ENCODE measurements around the gene PASK.
A peak's percentile ranks its signal among the peaks of the same experiment; 100 is the strongest.
"Not testable (repeated sequence)": the region's sequence is repeated elsewhere in the genome, so short reads cannot be mapped to it uniquely, and the experiment has no call there.

Gene PASK

DNA sequence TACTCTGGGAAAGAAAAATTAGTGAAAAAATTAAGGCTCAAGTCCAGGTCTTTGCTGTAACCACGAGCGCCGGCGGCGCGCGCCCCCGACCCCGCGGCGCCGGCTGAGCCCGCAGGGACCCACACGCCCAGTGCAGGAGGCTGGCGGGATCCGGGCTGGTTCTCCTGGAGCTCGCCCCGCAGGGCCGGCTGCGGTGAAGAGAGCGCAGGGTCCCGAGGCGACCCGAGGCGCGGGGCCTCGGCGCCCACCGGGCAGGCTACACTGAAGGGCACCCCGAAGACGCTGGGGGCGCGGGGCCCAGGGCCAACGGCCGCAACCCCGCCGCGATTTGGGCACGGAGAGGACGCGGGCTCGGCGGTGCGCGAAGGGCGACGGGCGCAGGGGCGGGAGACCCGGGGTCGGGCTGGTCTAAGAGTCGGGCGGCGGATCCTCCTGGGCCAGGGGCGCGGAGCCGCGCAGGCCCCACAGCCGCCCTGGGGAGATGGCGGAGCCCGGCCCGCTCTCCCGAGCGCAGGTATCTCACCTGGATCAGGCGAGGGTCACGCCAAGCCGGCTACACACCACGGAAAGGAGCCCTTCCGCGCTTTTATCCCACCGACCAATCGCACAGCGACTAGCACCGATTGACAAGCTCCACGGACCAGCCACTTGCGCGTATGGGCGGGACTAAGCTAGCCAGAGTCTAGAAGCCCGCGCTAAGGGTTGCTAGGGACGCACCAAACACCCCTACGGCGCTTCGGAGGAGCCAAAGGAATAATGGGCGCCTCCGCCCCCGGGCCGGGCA lies at the start of gene PASK:
Gene PASK, minus strand, starts transcription at position 582 of the 784 bp plus-strand sequence. CDS start 6,440 bp downstream, outside the sequence.
- peak; percentile 92 for DNase-seq

DNA sequence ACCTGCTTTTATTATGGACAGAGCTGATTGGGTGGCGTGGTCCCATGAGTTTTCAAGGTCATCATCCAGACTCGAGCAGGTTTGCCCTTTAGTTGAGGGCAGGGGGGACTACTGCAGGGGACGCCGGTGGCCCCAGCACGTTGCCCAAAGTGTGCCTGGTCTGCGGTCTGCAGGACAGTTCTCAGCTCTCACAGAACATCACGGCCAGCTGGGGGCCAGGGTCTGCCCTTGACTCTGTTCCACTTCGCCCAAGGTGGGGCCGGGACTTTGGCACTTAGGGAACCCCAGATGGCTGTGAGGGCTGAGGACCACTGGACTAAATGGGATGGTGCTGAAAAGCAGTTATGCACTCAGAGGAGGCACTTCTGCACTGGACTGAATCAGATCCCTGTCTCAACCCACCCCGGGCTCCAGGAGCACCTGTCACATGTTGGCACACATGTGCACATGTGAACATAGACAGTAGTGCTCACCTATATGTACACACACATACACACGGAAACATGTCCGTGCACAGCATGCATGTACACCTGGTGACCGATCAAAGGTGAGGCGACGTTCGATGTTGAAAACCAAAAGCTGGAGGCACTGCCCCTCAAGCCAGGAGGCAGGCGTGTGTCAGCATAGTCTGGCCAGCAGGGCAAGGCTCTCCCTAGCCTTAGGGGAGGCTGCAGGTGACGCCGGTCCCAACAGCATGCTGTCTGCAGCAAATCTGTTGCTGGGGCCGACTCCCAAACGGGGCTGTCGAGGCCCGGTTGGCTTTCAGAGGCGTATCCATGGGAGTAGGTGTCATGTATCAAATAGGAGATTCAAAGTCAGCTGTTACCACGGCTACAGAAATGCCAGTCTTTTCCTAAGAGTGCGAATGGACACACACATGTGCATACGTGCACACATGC lies 49.4 kb upstream of the PASK start:
- no peak for DNase-seq

DNA sequence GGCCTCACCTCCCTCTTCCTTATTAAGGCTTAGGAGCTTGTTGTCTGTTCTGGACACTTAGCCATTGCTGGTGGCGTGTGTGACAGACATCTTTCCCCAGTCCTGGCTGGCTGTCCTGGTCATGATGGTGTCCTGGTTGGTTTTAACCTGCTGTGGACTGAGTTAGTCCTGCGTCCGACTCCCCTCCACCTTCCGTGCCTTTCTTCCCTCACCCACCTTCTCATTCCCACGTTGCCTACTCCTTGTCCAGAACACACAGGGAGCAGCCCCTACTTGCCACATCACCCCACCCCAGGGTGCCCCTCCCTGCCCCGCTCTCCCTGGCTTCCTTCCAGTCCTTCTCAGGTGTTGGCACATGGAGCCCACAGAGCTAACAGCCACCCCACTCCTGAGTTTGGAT lies 48.7 kb upstream of the PASK start:
- DNase-seq: no peak

DNA sequence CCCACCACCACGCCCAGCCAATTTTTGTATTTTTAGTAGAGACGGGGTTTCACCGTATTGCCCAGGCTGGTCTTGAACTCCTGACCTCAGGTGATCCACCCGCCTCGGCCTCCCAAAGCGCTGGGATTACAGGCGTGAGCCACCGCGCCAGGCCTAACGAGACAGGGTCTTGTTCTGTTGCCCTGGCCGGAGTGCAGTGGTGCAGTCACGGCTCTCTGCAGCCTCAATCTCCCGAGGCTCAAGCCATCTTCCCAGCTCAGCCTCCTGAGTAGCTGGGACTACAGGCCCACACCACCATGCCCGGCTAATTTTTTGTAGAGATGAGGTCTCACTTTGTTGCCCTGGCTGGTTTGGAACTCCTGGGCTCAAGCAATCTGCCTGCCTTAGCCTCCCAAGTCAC lies 48.0 kb upstream of the PASK start:
- not testable (repeated sequence) for DNase-seq

DNA sequence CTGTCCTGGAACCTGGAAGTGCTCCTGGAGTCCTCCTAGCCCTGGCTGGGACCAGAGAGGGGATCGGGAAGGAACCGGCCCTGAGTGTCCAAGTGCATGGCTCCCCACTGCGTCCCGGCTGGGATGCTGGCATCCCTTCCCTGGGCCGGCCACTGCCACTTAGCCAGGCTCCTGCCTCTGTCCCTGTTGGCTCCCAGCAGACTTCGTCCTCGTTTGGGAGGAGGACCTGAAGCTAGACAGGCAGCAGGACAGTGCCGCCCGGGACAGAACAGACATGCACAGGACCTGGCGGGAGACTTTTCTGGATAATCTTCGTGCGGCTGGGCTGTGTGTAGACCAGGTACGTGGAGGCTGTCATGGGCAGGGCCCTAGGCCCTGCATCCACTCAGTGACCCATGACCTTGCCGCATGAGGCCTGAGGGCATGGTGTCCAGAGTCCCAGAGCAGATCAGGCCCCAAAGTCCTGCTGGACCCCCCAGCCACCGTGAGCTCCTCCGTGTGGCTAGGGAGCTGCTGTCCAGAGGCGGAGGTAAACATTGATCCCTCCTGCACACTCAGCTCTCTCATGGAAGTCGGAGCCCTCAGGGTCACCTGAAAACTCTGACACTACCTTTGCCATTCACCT lies 46.3 kb upstream of the PASK start:
- DNase-seq: no peak

DNA sequence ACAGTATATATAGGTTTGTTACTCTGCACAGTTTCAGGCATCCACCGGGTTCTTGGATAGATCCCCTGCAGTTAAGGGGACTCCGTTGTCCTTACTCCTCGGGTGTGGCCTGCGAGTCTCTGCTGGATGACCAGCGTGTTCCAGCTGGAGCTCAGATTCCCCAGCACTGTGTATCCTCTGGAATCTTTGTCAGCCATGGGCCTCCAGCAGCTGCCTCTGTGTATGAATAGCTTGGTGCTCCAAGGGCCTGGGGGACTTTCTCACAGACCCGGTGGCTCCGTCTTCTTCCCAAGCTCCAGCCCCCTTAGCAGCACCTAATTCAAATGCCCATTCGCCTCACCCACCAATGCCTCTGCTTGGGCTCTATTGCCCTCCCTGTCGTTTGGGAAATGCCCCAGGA lies 45.5 kb upstream of the PASK start:
- no peak for DNase-seq

DNA sequence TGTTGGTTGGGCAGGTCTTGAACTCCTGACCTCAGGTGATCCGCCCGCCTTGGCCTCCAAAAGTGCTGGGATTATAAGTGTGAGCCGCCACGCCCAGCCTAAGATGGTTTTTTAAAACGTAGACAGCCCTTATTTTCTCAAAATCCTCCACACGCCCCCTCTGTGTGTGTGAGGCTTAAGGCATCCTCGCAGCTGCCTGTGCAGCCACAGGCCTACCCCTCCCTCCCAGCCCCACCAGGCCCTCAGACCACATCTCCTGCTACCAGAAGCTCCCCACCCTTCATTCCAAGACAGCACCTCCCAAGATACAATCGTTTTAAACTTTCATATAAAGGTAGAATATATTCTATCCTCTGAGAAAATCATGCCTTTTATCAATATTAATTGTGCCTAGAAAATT lies 44.0 kb upstream of the PASK start:
- no peak for DNase-seq

DNA sequence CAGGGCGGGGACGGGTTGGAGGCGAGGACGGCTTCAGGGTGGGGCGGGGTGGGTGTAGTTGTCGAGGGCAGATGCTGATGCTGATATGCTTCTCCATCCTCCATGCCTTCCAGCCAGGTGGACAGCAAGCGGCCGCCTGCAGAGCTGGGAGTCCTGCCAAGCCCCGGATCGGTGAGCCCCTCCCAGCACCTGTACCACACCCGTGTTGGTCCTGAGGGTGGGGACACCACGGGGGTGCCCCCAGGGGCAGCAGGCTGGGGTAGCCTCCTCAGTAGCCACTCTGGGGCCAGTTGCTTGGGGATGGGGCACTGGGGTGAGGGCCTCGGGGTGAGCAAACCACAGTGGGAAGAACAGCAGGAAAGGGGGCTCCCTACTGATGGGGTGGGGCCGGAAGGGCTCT lies 41.8 kb upstream of the PASK start:
- no peak for DNase-seq

DNA sequence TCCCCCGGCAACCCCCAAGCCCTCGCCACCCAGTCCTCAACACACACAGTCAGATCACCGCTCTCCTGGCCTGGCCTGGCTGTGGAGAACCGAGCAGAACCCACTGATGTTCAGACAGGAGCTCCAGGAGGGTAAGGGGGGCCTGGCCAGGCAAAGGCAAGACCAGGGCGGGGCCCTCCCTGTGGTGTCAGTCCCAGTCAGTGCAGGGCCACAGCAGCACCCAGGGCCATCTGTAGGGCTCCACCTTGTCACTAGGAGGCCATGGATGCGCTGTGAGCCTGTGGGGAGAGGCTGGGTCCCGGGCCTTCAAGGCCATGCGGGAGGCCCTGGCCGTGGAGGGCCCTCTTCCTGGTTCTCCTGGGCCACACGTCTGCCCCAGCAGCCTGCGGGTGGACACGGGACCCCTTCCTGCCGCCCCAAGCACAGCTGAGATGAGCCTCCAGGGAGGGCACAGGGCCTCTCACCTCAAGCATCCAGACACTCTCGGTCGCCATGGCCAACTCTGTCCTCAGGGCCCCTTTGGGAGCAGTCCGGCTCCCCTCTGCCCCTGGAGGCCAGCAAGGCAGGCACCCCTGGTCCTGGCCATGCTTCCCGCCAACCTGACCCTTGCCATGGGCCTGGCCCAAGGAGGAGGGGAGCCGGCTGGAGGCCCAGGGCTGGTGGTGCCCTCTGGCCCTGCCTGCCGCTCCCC lies 41.2 kb upstream of the PASK start:
- DNase-seq: no peak

DNA sequence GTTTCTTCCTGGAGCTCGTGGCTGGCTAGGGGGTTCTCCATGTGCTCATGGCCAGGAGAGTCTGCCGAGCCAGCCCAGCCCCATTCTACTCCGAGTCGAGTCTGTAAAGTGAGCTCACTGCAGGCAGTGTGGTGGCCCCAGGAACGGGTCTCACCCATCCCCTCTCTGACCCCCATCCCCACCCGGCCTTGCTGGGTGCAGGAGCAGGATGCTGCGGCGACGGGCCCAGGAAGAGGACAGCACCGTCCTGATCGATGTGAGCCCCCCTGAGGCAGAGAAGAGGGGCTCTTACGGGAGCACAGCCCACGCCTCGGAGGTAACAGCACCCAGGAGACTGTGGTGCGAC lies 40.6 kb upstream of the PASK start:
- no peak for DNase-seq

DNA sequence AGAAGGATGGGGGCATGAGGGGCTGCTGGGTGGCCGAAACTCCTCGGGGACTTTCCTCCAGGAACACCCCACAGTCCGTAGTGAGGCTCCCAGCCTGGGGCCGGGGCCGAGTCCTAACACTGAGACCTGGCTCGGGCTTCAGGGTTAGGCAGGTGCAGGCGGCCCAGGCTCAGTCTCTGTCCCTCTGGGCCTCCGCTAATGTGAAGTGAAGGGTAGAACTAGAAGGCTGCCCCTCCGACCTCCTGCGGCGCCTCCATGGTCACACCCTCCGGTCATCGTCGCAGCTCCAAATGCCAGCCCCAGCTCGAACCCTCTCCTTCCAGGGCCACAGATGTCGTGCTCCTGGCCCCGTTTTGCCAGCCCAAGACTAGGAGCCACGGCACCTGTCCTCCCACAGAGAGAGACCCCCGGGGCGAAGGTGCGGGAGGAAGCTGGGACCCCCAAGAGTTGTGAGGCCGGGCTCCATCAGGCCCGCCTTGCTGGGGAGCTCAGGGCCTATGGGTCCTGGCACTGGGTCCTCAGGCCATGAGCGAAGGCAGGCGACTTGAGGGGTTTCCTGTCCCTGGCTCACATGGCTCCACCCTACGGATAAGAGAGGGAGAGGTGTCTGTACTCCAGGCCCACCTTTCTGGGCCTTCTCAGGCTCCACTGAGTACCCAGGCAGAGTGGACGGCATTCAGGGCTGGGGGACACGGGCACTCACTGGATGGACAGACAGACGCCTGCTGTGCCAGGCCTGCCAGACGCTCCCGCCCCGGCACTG lies 40.0 kb upstream of the PASK start:
- no peak for DNase-seq

DNA sequence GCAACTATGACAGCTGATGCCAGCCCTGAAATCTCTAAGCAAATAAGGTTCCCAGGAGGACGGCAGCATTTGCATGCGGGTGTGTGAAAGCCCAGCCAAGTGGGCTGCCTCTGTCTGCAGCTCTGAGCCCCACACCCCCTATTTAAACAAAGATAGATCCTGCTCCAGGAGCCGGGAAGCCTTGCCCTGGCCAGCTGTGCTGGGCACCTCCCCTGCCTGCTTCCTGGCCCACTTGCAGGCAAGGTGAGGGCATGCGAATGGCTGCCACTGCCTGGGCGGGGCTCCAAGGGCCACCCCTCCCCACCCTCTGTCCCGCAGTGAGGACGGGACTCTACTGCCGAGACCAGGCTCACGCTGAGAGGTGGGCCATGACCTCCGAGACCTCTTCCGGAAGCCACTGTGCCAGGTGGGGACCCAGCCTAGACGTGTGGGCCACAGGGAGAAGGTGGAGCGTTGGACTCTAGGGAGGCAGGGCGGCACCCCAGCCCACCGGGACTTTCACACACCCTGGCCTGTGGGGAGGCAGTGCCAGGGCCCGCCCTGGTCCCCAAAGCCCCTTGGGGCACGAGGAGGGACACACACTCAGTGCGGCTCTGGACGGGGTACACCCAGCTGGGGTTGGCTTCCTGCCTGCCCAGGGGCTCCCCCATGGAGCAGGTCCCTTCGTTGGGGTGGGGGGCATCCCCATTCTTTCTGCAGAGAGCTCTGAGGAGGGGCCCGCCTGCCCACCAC lies 39.3 kb upstream of the PASK start, which contains the start of gene ANO7:
Gene ANO7, plus strand, starts transcription at position 317 of the 732 bp plus-strand sequence. CDS start 1,387 bp downstream, outside the sequence.
- DNase-seq: no peak

DNA sequence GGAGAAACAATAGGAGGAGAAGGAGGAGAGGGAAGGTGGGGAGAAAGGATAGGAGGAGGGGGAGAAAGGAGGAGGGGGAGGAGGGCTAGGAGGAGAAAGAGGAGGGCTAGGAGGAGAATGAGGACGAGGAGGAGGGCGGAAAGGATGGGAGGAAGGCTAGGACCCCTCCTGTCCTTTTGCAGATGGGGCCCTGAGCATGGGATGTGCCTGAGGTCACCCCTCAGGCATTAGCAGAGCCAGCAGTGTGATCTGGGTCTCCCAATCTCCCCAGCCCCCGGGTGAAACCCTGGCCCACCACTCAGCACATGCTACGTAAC lies 38.6 kb upstream of the PASK start:
- no peak for DNase-seq

DNA sequence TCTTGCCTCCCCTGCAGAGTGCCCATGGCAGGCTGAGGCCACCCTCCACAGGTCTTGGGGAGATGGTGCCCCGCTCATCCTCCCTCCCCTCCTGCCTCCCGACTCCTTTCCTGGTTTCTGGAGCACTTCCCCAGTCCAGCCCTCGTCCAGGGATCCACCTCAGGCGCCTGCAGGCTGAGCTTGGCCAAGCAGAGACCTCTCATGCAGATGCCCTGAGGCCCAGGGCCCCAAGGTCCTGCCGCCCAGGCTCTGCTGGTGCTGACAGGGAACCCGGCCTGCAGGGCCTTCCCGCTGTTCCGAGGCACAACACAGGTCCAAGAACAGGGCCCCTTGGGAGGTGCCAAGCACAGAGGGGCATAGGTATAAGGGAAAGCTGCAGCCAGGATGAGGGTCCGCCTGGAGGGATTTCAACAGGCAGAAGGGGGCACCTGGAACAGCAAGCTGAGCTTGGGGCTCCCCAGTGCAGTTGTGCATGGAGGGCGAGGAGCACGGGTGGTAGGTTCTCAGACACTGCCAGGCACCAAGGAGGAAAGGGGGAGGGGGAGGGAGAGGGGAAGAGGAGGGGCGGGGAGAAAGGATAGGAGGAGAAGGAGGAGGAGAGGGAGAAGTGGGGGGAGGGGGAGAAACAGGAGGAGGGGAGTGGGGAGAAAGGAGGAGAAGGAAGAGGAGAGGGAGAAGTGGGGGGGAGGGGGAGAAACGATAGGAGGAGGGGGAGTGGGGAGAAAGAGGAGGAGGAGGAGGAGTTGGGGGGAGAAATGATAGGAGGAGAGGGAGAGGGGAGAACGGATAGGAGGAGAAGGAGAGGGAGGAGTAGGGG lies 38.0 kb upstream of the PASK start:
- DNase-seq: no peak

DNA sequence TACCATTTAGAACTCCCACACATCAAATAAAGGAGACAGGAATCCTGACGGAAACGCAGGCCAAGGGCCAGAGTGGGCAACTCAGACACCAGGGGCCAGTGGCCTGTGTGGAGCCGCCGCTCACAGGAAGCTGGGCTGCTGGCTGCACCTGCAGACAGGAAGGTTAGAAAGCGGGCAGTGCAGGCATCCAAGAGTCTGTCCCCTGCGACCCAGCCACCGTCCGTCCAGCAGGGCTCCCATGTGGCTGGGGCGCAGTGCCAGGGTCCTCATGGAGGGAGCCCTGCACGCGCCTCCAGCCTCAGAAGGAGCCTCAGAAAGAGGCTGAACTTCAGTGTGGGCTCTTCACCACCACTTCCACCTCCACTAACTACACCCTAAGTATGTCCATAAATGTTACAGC lies 36.7 kb upstream of the PASK start:
- no peak for DNase-seq

DNA sequence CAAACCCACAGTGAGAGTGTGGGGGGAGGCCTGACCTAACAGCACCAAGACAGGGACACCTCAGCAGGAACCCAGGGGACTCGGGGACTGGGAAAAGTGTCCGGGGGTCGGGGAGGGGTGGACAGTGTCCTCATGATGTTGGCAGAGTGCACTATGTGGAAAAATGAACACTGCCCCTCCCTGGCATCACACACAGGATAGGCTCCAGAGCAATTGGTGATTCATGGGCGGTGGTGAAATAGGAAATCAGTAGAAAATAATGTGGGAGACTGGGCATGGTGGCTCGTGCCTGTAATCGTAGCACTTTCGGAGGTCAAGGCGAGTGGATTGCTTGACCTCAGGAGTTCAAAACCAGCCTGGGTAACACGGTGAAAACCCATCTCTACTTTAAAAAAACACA lies 35.6 kb upstream of the PASK start:
- no peak for DNase-seq

DNA sequence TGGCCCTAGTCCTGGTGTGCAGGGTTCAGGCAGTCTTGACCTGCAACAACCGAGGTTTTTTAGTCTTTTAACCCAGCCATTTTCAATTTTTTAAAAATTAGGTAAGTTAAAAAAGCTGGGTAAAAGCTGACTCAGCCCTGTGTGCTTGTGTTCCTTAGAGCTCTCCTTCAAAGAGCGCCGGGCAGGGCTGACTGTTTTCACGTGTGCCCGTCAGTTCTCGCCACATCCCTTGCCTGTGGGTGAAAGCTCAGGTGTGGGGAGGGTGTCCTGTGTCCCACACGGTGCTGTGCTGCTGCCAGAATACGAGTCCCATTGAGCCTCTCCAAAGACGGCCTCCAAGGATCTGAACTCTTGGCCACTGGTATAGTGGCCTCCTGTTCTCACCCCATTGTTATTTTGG lies 33.9 kb upstream of the PASK start:
- DNase-seq: no peak

DNA sequence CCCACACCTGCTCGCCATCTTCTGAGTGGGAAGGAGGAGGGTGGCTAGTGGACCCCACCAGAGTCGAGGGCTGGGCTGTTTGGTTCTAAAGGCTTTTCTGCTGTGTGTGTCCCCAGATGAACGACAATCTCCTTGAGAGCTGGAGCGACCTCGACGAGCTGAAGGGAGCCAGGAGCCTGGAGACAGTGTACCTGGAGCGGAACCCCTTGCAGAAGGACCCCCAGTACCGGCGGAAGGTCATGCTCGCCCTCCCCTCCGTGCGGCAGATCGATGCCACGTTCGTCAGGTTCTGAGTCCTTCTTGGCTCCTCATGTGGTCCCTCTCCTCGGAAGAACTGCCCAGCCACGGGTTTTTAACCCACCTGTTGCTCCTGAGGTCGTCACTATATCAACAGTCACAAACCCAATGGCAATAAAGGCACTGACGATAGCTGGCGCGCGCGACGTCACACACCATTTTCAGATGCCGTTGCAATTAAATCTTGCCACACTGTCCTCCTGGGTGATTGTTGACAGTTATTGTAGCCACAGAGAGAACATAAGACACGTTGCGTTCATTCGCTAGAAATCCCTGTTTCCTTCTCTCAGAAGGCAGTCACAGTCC lies 33.4 kb upstream of the PASK start:
- no peak for DNase-seq

DNA sequence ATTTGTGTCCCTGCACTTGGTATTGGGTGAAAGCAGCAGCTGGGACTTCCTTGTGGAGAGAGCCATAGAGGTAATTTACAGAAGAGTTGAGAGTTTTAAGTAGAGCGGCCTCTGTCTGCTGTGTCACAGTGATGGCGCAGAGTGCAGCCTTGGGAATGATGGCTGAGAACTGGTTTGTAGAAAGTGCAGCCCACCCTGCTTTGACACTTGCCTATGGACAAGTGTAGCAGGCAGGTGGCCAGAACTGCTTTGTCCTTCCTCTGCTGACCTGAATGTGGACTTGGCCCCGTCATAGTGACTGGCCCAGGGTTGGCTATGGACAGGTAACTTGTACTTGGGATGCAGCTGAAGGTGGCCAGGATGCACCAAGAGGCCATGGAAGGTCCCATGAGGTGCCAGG lies 32.9 kb upstream of the PASK start:
- no peak for DNase-seq

DNA sequence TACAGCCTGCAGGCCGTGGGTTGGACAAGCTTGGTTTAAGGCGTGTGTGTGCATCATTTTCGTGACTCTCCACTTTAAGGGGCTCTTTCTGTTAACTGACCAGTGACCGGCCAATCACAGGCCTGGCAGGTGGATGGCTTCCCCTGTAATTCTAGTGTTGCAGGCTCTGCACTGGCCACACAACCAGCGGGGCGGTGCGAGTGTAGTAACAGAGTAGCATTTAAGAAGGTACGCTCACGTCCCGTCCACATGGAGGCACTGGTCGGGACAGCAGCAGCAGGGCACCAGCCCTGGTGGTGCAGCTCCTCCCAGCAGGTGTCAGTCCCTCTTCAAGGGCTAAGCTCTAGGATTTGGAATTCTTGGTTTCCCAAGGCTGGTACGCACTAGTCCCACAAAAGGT lies 31.2 kb upstream of the PASK start:
- DNase-seq: no peak

Data from activated CD4-positive, alpha-beta T cell treated with anti-CD3 and anti-CD28 coated beads, Interleukin-2, amount 50 U/mL, for 1 hour (primary cell).